OCI-LY1 (cell line): Measurements from ENCODE around the gene ADGRD2.

Experiments
- H2AFZ ChIP-seq: fragments of 200-600 bp; sonication (generic), shearing (Covaris generic); 2 replicates; pipeline ENCODE4 v1.6.0; 2014; ENCODE audit warnings: antibody characterized with exemption, mild to moderate bottlenecking, low read length
- H3F3A ChIP-seq: fragments of 200-600 bp; sonication (generic), shearing (Covaris generic); 2 replicates; pipeline ENCODE4 v1.6.0; 2014; ENCODE audit warnings: mild to moderate bottlenecking, antibody characterized with exemption, low read length, moderate library complexity; ENCODE audit not compliant: insufficient read depth
- H3K27ac ChIP-seq: fragments of 200-600 bp; sonication (generic); 2 replicates; pipeline ENCODE4 v1.5.1; 2014; ENCODE audit warnings: low read length, mixed run types, mild to moderate bottlenecking, low read depth; ENCODE audit not compliant: poor library complexity, severe bottlenecking
- H3K27me3 ChIP-seq: fragments of 200-600 bp; sonication (generic); 2 replicates; pipeline ENCODE4 v1.6.0; 2014; ENCODE audit warnings: antibody characterized with exemption, mild to moderate bottlenecking, low read length, moderate library complexity; ENCODE audit not compliant: insufficient read depth
- H3K36me3 ChIP-seq: fragments of 200-600 bp; sonication (generic); 2 replicates; pipeline ENCODE4 v1.6.1; 2014; ENCODE audit warnings: mild to moderate bottlenecking, antibody characterized with exemption, low read length, moderate library complexity, mixed read lengths; ENCODE audit not compliant: insufficient read depth
- H3K4me1 ChIP-seq: fragments of 200-600 bp; sonication (generic); 2 replicates; pipeline ENCODE4 v1.5.1; 2014; ENCODE audit warnings: mild to moderate bottlenecking, low read length, moderate library complexity; ENCODE audit not compliant: insufficient read depth, severe bottlenecking
- H3K4me2 ChIP-seq: fragments of 200-600 bp; sonication (generic), shearing (Covaris generic); 2 replicates; pipeline ENCODE4 v1.6.1; 2014; ENCODE audit warnings: low read length
- H3K4me3 ChIP-seq: fragments of 200-600 bp; sonication (generic); 2 replicates; pipeline ENCODE4 v1.5.1; 2014; ENCODE audit warnings: low read length, low read depth, mild to moderate bottlenecking, mixed read lengths; ENCODE audit not compliant: poor library complexity, severe bottlenecking
- H3K79me2 ChIP-seq: fragments of 200-600 bp; shearing (Covaris generic); 2 replicates; pipeline ENCODE4 v1.6.1; 2016; ENCODE audit warnings: mixed run types, low read length, mixed read lengths; ENCODE audit not compliant: insufficient read depth
- H3K9ac ChIP-seq: fragments of 200-600 bp; sonication (generic), shearing (Covaris generic); 2 replicates; pipeline ENCODE4 v1.6.1; 2014; ENCODE audit warnings: mild to moderate bottlenecking, low read length, mixed read lengths
- H3K9me2 ChIP-seq: fragments of 200-600 bp; sonication (generic), shearing (Covaris generic); 2 replicates; pipeline ENCODE4 v1.6.1; 2014; ENCODE audit warnings: low read depth, mild to moderate bottlenecking, low read length, mixed read lengths
- H3K9me3 ChIP-seq: fragments of 200-600 bp; shearing (Covaris generic); 2 replicates; pipeline ENCODE4 v1.6.1; 2014; ENCODE audit warnings: low read length, mixed read lengths
- H4K20me1 ChIP-seq: fragments of 200-600 bp; sonication (generic), shearing (Covaris generic); 2 replicates; pipeline ENCODE4 v1.6.0; 2016; ENCODE audit warnings: mild to moderate bottlenecking, low read length; ENCODE audit not compliant: insufficient read depth
- EZH2 ChIP-seq: fragments of 200-600 bp; sonication (generic), shearing (Covaris generic); IDR thresholded peaks from 2 replicates; pipeline ENCODE4 v1.8.0; 2017; ENCODE audit warnings: borderline replicate concordance, mixed run types, mild to moderate bottlenecking, antibody characterized with exemption, low read length, moderate library complexity, mixed read lengths
- TF ChIP-seq, protein P1 (sequence below): fragments of 200-600 bp; sonication (generic), shearing (Covaris generic); IDR thresholded peaks from 2 replicates; pipeline ENCODE4 v1.5.1; 2017; ENCODE audit warnings: mild to moderate bottlenecking, antibody characterized with exemption, low read length, moderate library complexity, mixed read lengths

ADGRD2 gene

DNA sequence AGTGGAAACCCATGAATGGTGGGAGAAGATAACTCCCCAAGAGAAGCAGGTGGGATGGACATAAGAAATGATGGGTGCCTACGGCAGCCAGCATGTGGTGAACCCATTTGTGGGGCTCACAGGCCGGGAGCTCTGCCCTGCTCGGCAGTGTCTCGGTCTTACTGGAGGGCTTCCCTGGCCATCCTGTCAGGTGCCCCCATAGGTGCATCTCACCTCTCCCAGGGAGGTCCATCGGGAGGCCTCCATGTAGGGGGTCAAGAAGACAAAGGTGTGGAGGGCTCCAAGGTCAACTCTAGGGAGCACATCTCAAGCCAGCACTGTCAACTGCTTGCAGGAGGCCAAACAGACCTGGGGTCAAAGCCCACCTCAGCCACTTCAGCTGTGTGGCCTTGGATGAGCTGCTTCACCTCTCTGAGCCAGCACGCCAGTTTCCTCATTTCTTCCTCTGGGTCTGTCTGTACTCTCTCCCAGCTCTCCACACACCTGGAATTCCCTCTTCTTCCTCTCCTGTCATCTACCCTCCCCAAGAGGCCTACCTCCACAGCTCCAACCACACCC is 10.5 kb upstream of the ADGRD2 start:
- Histone ChIP-seq H3K4me2 (no peak overlapping the region), H3K27me3 (no peaks in the 10 kb centered on the region), H2AFZ (no peak overlapping the region), H3K36me3 (no peaks in the 10 kb centered on the region), H3K4me1 (no peaks in the 10 kb centered on the region), H3K4me3 (no peak overlapping the region), H3K79me2 (no peaks in the 10 kb centered on the region), H3F3A (no peaks in the 10 kb centered on the region), H3K9ac (no peak overlapping the region), H3K9me3 (no peaks in the 10 kb centered on the region), H4K20me1 (no peaks in the 10 kb centered on the region), H3K27ac (no peak overlapping the region), H3K9me2 (no peaks in the 10 kb centered on the region)
- no peak for TF ChIP-seq EZH2
- TF ChIP-seq, protein P1, sequence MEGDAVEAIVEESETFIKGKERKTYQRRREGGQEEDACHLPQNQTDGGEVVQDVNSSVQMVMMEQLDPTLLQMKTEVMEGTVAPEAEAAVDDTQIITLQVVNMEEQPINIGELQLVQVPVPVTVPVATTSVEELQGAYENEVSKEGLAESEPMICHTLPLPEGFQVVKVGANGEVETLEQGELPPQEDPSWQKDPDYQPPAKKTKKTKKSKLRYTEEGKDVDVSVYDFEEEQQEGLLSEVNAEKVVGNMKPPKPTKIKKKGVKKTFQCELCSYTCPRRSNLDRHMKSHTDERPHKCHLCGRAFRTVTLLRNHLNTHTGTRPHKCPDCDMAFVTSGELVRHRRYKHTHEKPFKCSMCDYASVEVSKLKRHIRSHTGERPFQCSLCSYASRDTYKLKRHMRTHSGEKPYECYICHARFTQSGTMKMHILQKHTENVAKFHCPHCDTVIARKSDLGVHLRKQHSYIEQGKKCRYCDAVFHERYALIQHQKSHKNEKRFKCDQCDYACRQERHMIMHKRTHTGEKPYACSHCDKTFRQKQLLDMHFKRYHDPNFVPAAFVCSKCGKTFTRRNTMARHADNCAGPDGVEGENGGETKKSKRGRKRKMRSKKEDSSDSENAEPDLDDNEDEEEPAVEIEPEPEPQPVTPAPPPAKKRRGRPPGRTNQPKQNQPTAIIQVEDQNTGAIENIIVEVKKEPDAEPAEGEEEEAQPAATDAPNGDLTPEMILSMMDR, result no peak

DNA sequence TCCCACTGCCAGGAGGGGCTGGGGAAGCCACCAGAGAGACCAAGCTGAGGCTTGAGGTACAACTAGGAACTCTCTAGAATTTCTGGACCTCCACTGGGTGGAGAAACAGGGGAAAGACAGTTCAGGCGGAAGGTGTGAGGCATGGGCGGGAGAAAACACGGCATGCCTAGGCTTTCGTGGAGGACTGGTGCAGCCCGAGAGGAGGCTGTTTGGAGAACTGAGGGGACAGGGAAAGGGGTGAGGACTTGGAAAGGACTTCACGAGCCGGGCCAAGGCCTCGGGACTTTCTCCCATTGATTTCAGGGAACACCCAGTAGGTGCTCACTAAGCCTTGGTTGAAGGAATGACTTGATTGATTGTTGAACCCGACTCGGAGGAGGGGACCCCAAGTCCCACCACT is 9.5 kb upstream of the ADGRD2 start:
- no peak overlapping the region for H3K27ac ChIP-seq
- no peaks in the 10 kb centered on the region for H4K20me1 ChIP-seq
- no peak overlapping the region for H3K9ac ChIP-seq
- H3F3A ChIP-seq, result no peaks in the 10 kb centered on the region
- no peaks in the 10 kb centered on the region for H3K27me3 ChIP-seq
- no peaks in the 10 kb centered on the region for H3K9me3 ChIP-seq
- H3K79me2 ChIP-seq, result no peaks in the 10 kb centered on the region
- no peaks in the 10 kb centered on the region for H3K9me2 ChIP-seq
- H3K4me3 ChIP-seq, result no peak overlapping the region
- H3K4me1 ChIP-seq, result no peaks in the 10 kb centered on the region
- TF ChIP-seq, protein P1, result no peak
- TF ChIP-seq EZH2, result no peak
- no peaks in the 10 kb centered on the region for H3K36me3 ChIP-seq
- H2AFZ ChIP-seq, result no peak overlapping the region
- no peak overlapping the region for H3K4me2 ChIP-seq

DNA sequence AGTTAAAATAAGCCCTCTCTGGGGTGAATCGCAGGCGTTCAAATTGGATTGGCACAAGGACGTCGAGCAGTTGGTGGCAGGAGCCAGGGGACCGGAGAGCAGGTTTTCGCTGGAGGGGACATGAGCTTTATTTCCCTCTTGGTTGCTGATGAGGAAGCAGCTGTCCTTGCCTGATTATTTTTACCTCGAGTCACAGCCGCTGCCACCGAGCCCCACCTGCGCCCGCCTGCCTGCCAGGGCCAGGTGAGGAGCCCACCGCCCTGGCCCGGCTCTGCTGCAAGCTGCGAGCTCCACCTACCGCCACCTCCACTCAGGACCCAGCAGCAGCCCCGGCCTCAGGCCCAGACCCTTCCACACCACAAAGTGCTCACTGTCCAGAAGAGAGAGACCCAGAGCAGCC is 9.0 kb upstream of the ADGRD2 start:
- no peak overlapping the region for H3K4me3 ChIP-seq
- H3K4me1 ChIP-seq, result no peaks in the 10 kb centered on the region
- no peak overlapping the region for H3K9ac ChIP-seq

More for the DNA sequence above, 9.0 kb upstream of the ADGRD2 start:
- no peak overlapping the region for H2AFZ ChIP-seq
- H3K79me2 ChIP-seq, result no peaks in the 10 kb centered on the region
- TF ChIP-seq EZH2, result no peak
- TF ChIP-seq, protein P1, result peak; percentile 31; the same call in 1 of the 2 replicates
- H3K4me2 ChIP-seq, result no peak overlapping the region
- H3K27me3 ChIP-seq, result no peaks in the 10 kb centered on the region
- H3K9me3 ChIP-seq, result no peaks in the 10 kb centered on the region
- H3K36me3 ChIP-seq, result no peaks in the 10 kb centered on the region
- no peak overlapping the region for H3K27ac ChIP-seq
- no peaks in the 10 kb centered on the region for H3K9me2 ChIP-seq
- H3F3A ChIP-seq, result no peaks in the 10 kb centered on the region
- no peaks in the 10 kb centered on the region for H4K20me1 ChIP-seq
